Suprapubic skin (tissue), 4 donors: Measurements from ENCODE around the gene MRPL23. TPM values are rescaled to one million over a fixed set of nuclear protein-coding genes. Genes with fewer than 3 reads are reported as not detected.

Experiments used
- DNase-seq, 2 donors: peaks; one replicate each; pipeline ENCODE4 v3.0.0-alpha.2; 2019; ENCODE audit warnings: low spot score in 2 of 2
- H3K27ac ChIP-seq: fragments of 200-600 bp; sonication (generic); one replicate; pipeline ENCODE4 v1.5.1; 2019
- H3K27me3 ChIP-seq: fragments of 200-600 bp; sonication (generic); one replicate; pipeline ENCODE4 v1.5.1; 2019
- H3K36me3 ChIP-seq: fragments of 200-600 bp; sonication (generic); one replicate; pipeline ENCODE4 v1.5.1; 2019
- H3K4me1 ChIP-seq: fragments of 200-600 bp; sonication (generic); one replicate; pipeline ENCODE4 v1.5.1; 2019
- H3K4me3 ChIP-seq: fragments of 200-600 bp; sonication (generic); one replicate; pipeline ENCODE4 v1.5.1; 2019; ENCODE audit warnings: mild to moderate bottlenecking
- H3K9me3 ChIP-seq: fragments of 200-600 bp; sonication (generic); one replicate; pipeline ENCODE4 v1.5.1; 2019
- CTCF ChIP-seq, 2 donors: fragments of 200-600 bp in 1 of 2; fragments of 450-650 bp in 1 of 2; sonication (generic) in 1 of 2; IDR thresholded peaks; one replicate each; pipeline ENCODE4 v1.5.1; 2016 to 2019; ENCODE audit warnings: antibody characterized with exemption in 2 of 2, mild to moderate bottlenecking in 1 of 2, moderate library complexity in 1 of 2
- EP300 ChIP-seq: sonication (generic); formaldehyde crosslinking; IDR thresholded peaks from one replicate; pipeline ENCODE4 v1.6.1; 2017; ENCODE audit warnings: antibody characterized with exemption
- POLR2A ChIP-seq, 2 donors: fragments of 450-650 bp; IDR thresholded peaks; one replicate each; pipeline ENCODE4 v1.6.1; 2017; ENCODE audit warnings: antibody characterized with exemption in 2 of 2, mild to moderate bottlenecking in 2 of 2, moderate library complexity in 2 of 2
- POLR2AphosphoS5 ChIP-seq, 3 donors: sonication (generic); formaldehyde crosslinking; IDR thresholded peaks; one replicate each; pipeline ENCODE4 v1.6.1; 2017; ENCODE audit warnings: antibody characterized with exemption in 3 of 3
- WGBS: methylation state at CpG from one replicate; pipeline ENCODE4 v1.1.5; 2018; 5-methylcytosine and 5-hydroxymethylcytosine counted together
- total RNA-seq, 4 donors: library from RNA; depleted of rRNA; stranded (reverse); fragments of >200 nt; gene quantifications; one replicate each; pipeline ENCODE4 v1.1.0, GENCODE V29; 2016

Gene MRPL23
- total RNA-seq, 4 donors from 2014 or later = 76.9 to 115 (median 103) TPM

DNA sequence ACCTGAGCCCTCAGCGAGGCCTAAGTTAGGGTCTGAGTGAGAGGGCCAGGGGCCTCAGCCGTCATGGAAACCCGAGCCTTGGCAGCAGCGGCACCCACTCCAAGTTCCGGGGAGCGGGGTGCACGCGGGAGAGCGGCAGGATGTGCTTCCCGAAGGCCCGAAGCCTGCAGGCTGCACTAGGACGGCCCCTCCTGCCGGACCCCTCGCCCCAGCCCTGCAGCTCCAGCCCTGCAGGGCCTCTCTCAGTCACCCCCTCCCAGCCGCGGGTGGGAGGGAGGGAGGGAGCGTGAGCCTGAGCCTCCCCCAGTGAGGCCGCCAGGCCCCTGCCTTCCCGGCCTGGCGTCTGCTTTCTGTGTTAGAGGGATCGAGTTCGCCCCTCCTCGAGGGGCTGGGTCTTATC lies 22.6 kb downstream of the MRPL23 start:
- Histone ChIP-seq H3K4me3 (no peak overlapping the region), H3K9me3 (no peaks in the 10 kb centered on the region), H3K4me1 (no peaks in the 10 kb centered on the region), H3K36me3 (no peaks in the 10 kb centered on the region), H3K27me3 (no peaks in the 10 kb centered on the region), H3K27ac (no peak overlapping the region)
- WGBS = no CpG with 5 or more reads among the region's 23 CpGs
- TF ChIP-seq EP300 (no peak), POLR2A (IDR thresholded peaks at IDR 0.05) (no peak), CTCF (IDR thresholded peaks at IDR 0.05) (no peak), POLR2AphosphoS5 (IDR thresholded peaks at IDR 0.05) (no peak)
- no peak for DNase-seq

DNA sequence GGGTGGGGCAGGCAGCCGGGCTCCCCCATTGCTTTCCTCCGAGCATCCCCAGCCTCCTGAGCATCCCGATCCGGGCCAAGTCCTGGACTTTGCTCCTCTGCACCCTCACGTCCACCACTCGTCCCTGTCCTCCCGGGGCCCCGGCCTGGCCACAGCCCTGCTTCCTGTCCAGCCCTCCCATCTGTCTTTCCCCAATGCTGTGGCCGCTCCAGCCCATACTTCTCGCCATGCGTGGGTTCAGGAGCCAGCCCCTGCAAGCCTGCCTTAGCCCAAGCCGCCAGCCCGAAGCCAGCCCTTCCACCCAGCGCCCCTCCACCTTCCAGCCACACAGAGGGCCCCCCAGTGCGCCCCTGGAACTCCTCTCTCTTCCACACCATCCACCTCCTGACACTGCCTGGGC lies 23.8 kb downstream of the MRPL23 start:
- Histone ChIP-seq H3K27me3 (no peaks in the 10 kb centered on the region), H3K36me3 (no peaks in the 10 kb centered on the region), H3K27ac (no peak overlapping the region), H3K9me3 (no peaks in the 10 kb centered on the region), H3K4me3 (no peak overlapping the region), H3K4me1 (no peaks in the 10 kb centered on the region)
- WGBS = 81% methylated on average over 13 of the region's 15 CpGs
- DNase-seq = peak; percentile 40 to 44
- TF ChIP-seq CTCF (IDR thresholded peaks at IDR 0.05) = no peak
- no peak for TF ChIP-seq EP300
- no peak for TF ChIP-seq POLR2AphosphoS5 (IDR thresholded peaks at IDR 0.05)
- TF ChIP-seq POLR2A (IDR thresholded peaks at IDR 0.05) = no peak

- TF ChIP-seq POLR2AphosphoS5 (IDR thresholded peaks at IDR 0.05) = no peak
- TF ChIP-seq POLR2A (IDR thresholded peaks at IDR 0.05) = no peak
- no peak for TF ChIP-seq EP300
- TF ChIP-seq CTCF (IDR thresholded peaks at IDR 0.05) = no peak
- Histone ChIP-seq H3K9me3 (no peaks in the 10 kb centered on the region), H3K27ac (no peak overlapping the region), H3K27me3 (no peaks in the 10 kb centered on the region), H3K4me3 (no peak overlapping the region), H3K4me1 (no peaks in the 10 kb centered on the region), H3K36me3 (no peaks in the 10 kb centered on the region)
- no CpG with 5 or more reads among the region's 13 CpGs for WGBS
- DNase-seq = no peak
Measured at GRCh38 chr11:1975185-1975584, 28.1 kb downstream of the MRPL23 start.

DNA sequence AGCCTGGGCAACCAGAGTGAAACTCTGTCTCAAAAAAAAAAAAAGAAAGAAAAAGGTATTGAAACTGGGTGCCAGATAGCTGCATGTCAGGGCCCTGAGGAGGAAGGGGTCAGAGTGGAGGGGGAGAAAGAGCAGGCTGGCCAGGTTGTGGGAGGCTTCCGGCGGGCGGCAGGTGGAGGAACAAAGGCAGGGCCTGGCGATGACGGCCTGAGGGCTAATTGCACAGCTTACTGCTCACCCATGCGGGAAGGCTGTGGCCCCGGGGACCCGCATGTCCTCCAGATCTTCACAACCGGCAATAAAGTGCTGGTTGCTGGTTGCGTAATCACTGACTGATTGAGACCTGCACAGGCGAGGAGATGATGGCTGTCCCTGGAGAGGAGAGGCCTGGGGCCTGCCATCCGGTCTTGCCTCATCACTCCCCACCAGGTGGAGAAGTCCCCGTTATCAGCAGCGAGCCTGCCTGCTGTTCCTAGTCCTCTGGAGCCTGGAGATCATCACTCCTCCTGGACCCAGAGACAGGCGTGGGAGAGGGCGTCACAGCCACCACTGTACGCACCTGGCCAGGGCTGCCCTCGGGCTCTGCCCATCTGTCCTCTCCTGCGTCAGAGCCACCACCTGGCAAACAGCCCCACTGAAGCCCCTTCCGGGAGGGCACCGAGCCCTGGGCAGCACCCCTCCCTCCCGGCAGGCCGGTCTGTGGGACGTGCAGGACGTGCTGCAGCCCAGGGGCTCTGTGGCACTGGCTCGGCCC lies 31.8 kb downstream of the MRPL23 start:
- Histone ChIP-seq H3K27me3 (no peaks in the 10 kb centered on the region), H3K36me3 (no peaks in the 10 kb centered on the region), H3K4me3 (no peak overlapping the region), H3K27ac (no peak overlapping the region), H3K4me1 (no peaks in the 10 kb centered on the region), H3K9me3 (no peaks in the 10 kb centered on the region)
- WGBS = no CpG with 5 or more reads among the region's 26 CpGs
- TF ChIP-seq CTCF (IDR thresholded peaks at IDR 0.05) (no peak), POLR2AphosphoS5 (IDR thresholded peaks at IDR 0.05) (no peak), EP300 (no peak), POLR2A (IDR thresholded peaks at IDR 0.05) (no peak)
- DNase-seq = peak in 1 of 2 donors; percentile 40

DNA sequence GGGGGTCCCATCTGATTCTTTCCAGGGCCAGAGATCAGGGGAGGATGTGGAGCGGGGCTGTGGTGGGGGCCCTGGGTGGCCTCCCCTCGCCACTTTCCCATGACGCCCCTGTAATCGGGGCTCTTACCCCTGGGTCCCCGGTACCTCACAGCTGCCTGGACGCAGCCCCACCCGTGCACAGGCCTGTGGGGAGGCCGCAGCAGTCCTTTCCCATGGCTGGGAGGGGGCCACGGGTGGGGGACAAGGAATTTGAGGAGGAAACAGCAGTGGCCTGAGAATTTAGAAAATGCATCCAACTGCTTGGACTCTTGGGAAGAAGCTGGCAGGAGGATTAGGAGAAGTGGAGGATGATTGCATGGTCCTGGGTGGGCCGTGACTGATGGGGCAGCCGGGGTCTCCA lies 32.5 kb downstream of the MRPL23 start:
- no CpG with 5 or more reads among the region's 11 CpGs for WGBS
- H3K4me3 ChIP-seq = no peak overlapping the region
- no peak for TF ChIP-seq CTCF (IDR thresholded peaks at IDR 0.05)
- TF ChIP-seq EP300 = no peak
- TF ChIP-seq POLR2AphosphoS5 (IDR thresholded peaks at IDR 0.05) = no peak
- TF ChIP-seq POLR2A (IDR thresholded peaks at IDR 0.05) = no peak
- no peaks in the 10 kb centered on the region for H3K27me3 ChIP-seq
- no peak for DNase-seq
- H3K27ac ChIP-seq = no peak overlapping the region
- H3K4me1 ChIP-seq = no peaks in the 10 kb centered on the region
- H3K36me3 ChIP-seq = no peaks in the 10 kb centered on the region
- no peaks in the 10 kb centered on the region for H3K9me3 ChIP-seq
